Stimulated activated naive B cell treated with anti-CD40 and anti-IgM and Interleukin-4, amounts not matched to agents 10 μg/mL and 1 μg/mL and 100 μg/mL, for 72 hours (primary cell): ENCODE results near the gene DCAF7.

Experiments
- ATAC-seq, 2 donors: fragments of 150-1000 bp; cut with Tn5 transposase; replicated peaks; 2 replicates each; pipeline ENCODE4 v1.10.0; 2021; ENCODE audit warnings: moderate library complexity in 1 of 2
- DNase-seq: peaks from one replicate; pipeline ENCODE4 v3.0.0; 2021
- H3K27ac Mint-ChIP-seq: one replicate; pipeline ENCODE4 v1.8.0; 2022; ENCODE audit warnings: mild to moderate bottlenecking, mixed read lengths
- H3K27me3 Mint-ChIP-seq, 2 donors: one replicate each; pipeline ENCODE4 v1.8.0; 2022; ENCODE audit warnings: mixed read lengths in 2 of 2
- H3K36me3 Mint-ChIP-seq, 2 donors: one replicate each; pipeline ENCODE4 v1.8.0; 2022; ENCODE audit warnings: mixed read lengths in 2 of 2, mild to moderate bottlenecking in 1 of 2
- H3K4me1 Mint-ChIP-seq, 2 donors: one replicate each; pipeline ENCODE4 v1.8.0; 2022; ENCODE audit warnings: mixed read lengths in 2 of 2, mild to moderate bottlenecking in 1 of 2
- H3K4me3 Mint-ChIP-seq, 2 donors: one replicate each; pipeline ENCODE4 v1.8.0; 2022; ENCODE audit warnings: mild to moderate bottlenecking in 2 of 2, mixed read lengths in 2 of 2, moderate library complexity in 1 of 2
- H3K9me3 Mint-ChIP-seq, 2 donors: one replicate each; pipeline ENCODE4 v1.8.0; 2022; ENCODE audit warnings: mixed read lengths in 2 of 2, mild to moderate bottlenecking in 1 of 2

The DCAF7 gene

DNA sequence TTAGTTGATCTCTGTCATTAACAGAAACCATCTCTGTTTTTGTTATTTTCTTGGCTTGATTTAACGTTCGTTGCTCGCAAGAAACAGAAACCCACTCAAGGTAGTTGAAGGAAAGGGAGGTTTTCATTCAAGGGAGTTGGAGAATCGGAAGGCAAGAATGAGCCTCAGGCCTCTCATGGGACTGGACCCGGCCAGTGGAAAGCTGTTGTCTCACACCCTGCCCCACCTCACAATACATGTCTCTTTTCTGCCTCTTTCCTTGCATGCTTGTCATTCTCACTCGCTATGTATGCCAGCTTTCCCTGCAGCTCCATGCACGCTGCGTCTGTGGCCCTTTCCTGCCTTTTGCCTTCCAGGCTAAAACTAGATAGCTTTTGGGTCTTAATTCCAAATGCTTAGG lies 18.3 kb downstream of the DCAF7 start:
- Mint-ChIP-seq H3K4me3 (no peak overlapping the region), H3K4me1 (peaks cover 26 to 50% of the 10 kb centered on the region in 2 donors), H3K27me3 (no peaks in the 10 kb centered on the region), H3K9me3 (no peaks in the 10 kb centered on the region), H3K36me3 (peaks cover 14 to 21% of the 10 kb centered on the region in 2 donors), H3K27ac (no peak overlapping the region)
- no peak for ATAC-seq
- DNase-seq: no peak

DNA sequence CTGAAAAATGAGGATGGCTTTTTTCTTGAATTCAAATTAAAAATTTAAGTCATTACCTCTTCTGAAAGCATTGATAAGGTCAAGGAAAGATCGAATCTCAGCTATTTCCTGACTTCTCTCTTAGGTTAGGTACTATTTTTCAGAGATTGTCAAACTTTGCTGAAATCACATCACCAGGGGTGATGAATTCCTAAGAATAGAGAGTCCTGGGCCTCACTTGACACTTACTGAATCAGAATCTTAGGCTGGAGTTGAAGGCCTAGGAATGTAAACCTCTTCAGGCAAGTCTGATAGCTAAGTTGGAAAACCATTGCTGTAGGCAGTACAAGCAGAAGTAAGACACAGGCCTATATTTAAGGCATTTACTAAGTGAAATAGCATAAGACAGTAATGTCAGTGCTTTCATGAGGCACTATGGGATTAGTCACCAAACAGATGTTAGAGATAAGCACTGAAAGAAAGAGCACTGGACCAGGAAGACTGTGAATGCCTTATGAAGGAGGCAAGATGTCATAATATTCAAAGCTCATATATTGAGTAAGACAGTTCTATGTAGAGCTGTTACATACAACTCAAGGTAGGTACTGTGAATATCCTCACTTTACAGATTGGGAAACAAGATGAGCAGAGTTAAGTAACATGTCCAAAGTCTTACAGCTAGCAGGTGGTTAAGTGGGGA lies 21.5 kb downstream of the DCAF7 start:
- ATAC-seq: no peak
- H3K27ac Mint-ChIP-seq: no peak overlapping the region
- no peaks in the 10 kb centered on the region for H3K27me3 Mint-ChIP-seq
- H3K9me3 Mint-ChIP-seq: no peaks in the 10 kb centered on the region
- H3K4me1 Mint-ChIP-seq: peaks cover 26 to 52% of the 10 kb centered on the region in 2 donors
- peaks cover 15 to 17% of the 10 kb centered on the region in 2 donors for H3K36me3 Mint-ChIP-seq
- no peak for DNase-seq
- H3K4me3 Mint-ChIP-seq: no peak overlapping the region

DNA sequence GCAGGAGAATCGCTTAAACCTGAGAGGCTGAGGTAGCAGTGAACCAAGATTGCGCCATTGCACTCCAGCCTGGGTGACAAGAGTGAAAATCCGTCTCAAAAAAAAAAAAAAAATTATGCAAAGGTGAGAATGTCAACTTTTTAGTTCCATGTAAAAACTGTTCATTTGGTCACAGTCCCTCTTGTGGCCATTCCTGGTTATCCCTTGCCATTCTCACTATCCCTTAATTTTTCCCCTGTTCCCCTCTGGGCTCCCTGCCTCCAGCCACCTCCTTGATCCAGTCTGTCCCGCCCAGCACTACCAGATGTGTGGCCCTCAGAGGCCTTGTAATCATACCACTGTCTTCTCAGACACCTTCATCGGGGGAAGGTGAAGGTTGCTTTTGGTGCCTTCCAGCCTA lies 23.4 kb downstream of the DCAF7 start:
- DNase-seq (no peak), ATAC-seq (no peak)
- no peaks in the 10 kb centered on the region for H3K27me3 Mint-ChIP-seq
- H3K4me1 Mint-ChIP-seq: peaks cover 19 to 44% of the 10 kb centered on the region in 2 donors
- H3K4me3 Mint-ChIP-seq: no peak overlapping the region
- H3K9me3 Mint-ChIP-seq: no peaks in the 10 kb centered on the region
- peak overlapping the region; percentile 70 for H3K27ac Mint-ChIP-seq
- peaks cover 11 to 15% of the 10 kb centered on the region in 2 donors for H3K36me3 Mint-ChIP-seq

DNA sequence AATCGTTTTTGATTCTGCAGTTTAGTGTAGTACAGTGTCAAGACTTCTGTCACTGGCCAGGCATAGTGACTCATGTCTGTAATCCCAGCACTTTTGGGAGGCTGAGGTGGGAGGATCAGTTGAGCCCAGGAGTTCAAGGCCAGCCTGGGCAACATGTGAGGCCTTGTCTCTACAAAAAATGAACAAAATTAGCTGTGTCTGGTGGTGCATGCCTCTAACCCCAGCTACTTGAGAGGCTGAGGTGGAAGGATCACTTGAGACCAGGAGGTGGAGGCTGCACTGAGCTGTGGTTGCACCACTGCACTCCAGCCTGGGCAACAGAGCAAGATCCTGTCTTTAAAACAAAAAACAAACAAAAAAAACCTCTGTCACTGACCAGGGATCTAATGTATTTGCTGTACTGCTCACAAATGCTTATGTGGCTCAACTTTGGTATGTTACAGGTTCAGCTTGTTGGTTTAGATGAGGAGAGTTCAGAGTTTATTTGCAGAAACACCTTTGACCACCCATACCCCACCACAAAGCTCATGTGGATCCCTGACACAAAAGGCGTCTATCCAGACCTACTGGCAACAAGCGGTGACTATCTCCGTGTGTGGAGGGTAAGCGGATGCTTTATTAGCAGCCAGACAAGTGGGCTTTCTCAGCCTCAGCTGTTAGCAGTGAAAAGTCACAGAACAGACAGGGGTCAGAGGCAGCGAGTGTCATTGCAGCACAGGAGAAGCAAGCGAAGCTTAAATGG lies 27.9 kb downstream of the DCAF7 start:
- Mint-ChIP-seq H3K9me3 (no peaks in the 10 kb centered on the region), H3K36me3 (peaks cover 17 to 29% of the 10 kb centered on the region in 2 donors), H3K27ac (no peak overlapping the region), H3K4me1 (peaks cover 7 to 17% of the 10 kb centered on the region in 2 donors), H3K27me3 (no peaks in the 10 kb centered on the region), H3K4me3 (no peak overlapping the region)
- DNase-seq (no peak), ATAC-seq (no peak)

DNA sequence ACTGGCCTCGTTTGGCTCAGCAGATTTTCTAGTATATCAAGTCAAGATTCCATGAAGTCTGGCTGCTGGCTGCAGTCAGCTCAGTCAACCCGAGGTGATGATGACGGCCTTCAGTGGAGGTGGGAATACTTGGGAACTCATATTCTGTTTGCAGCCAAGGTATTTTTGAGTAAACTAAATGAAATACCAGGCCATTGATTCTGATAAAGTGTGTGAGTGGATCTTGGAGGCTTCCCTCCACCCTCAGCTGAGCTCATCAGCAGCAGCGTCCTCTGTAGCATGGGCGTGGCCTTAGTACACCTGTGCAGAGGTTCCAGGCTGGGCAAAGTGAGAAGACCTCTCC lies 28.5 kb downstream of the DCAF7 start:
- Mint-ChIP-seq H3K4me3 (no peak overlapping the region), H3K27ac (no peak overlapping the region), H3K36me3 (peaks cover 20 to 34% of the 10 kb centered on the region in 2 donors)

DNA sequence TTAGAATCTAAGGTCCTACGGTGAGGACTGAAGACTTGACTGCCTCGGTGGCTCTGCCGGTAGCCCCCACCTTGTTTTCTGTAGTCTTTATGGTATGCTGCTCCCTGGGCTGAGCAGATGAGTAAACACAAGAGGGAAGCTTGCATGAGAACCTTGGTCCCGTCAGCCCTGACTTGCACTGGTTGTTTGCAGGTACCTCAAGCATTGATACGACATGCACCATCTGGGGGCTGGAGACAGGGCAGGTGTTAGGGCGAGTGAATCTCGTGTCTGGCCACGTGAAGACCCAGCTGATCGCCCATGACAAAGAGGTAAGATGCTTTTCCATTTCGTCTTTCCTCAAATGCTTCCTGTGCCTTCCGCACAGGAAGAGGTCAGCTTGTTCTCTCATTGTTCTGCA lies 29.4 kb downstream of the DCAF7 start:
- Mint-ChIP-seq H3K36me3 (peaks cover 18 to 30% of the 10 kb centered on the region in 2 donors), H3K9me3 (no peaks in the 10 kb centered on the region), H3K27ac (no peak overlapping the region), H3K27me3 (no peaks in the 10 kb centered on the region), H3K4me3 (no peak overlapping the region), H3K4me1 (peaks cover 1 to 8% of the 10 kb centered on the region in 2 donors)
- ATAC-seq: no peak
- DNase-seq: no peak

More for the DNA sequence above, 28.5 kb downstream of the DCAF7 start:
- H3K9me3 Mint-ChIP-seq: no peaks in the 10 kb centered on the region
- no peak for ATAC-seq
- peaks cover 6 to 14% of the 10 kb centered on the region in 2 donors for H3K4me1 Mint-ChIP-seq
- no peak for DNase-seq
- no peaks in the 10 kb centered on the region for H3K27me3 Mint-ChIP-seq

DNA sequence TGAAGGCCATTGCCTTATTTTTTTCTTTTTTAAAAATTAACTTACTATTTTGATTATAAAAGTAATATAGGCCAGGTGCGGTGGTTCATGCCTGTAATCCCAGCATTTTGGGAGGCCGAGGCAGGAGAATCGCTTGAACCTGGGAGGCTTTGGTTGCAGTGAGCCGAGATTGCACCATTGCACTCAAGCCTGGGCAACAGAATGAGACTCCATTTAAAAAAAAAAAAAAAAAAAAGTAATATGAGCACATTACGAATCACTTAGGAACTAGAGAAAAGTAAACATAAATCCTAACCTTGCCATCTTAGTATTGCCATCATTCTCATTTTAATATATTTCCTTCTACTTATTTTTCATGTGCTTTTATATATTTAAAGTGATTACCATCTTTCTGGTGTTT lies 37.5 kb downstream of the DCAF7 start:
- Mint-ChIP-seq H3K36me3 (peaks cover 35 to 65% of the 10 kb centered on the region in 2 donors), H3K27ac (no peak overlapping the region), H3K4me3 (no peak overlapping the region), H3K27me3 (no peaks in the 10 kb centered on the region), H3K4me1 (peaks cover 6% of the 10 kb centered on the region in 2 donors), H3K9me3 (no peaks in the 10 kb centered on the region)
- no peak for DNase-seq
- no peak for ATAC-seq

DNA sequence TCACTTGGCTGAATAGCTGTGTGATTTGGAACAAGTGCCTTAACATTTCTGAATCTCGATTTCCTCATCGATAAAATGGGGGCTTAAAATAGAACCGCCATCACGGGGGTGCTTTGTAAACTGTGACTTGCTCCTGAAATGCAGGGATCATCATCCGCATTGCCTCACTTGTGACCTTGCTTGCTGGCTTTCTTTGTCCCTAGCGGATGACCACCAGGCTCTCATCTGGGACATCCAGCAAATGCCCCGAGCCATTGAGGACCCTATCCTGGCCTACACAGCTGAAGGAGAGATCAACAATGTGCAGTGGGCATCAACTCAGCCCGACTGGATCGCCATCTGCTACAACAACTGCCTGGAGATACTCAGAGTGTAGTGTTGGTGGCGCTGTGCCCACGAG lies 38.5 kb downstream of the DCAF7 start:
- no peaks in the 10 kb centered on the region for H3K9me3 Mint-ChIP-seq
- H3K36me3 Mint-ChIP-seq: peaks cover 27 to 55% of the 10 kb centered on the region in 2 donors
- DNase-seq: no peak
- H3K4me1 Mint-ChIP-seq: peaks cover 6% of the 10 kb centered on the region in 2 donors
- H3K27ac Mint-ChIP-seq: no peak overlapping the region
- no peak overlapping the region for H3K4me3 Mint-ChIP-seq
- no peak for ATAC-seq
- no peaks in the 10 kb centered on the region for H3K27me3 Mint-ChIP-seq

DNA sequence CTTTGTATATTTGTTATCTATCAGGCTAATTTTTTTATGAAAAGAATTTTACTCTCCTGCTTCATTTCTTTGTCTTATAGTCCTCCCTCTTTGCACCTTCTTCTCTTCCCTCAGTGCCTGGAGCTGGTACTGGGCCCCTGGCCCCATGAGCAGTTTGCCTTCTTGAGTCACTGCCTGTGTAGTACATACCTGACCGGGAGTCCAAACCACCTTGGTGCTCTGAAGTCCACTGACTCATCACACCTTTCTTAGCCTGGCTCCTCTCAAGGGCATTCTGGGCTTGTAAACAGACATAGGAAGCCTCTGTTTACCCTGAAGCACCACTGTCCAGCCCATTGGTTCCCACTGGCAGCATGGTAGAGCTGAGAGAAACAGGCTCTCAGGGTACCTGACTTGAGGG lies 39.4 kb downstream of the DCAF7 start:
- H3K9me3 Mint-ChIP-seq: no peaks in the 10 kb centered on the region
- ATAC-seq: no peak
- H3K4me1 Mint-ChIP-seq: peaks cover 6% of the 10 kb centered on the region in 2 donors
- H3K4me3 Mint-ChIP-seq: no peak overlapping the region
- H3K27ac Mint-ChIP-seq: no peak overlapping the region
- no peaks in the 10 kb centered on the region for H3K27me3 Mint-ChIP-seq
- H3K36me3 Mint-ChIP-seq: peaks cover 27 to 57% of the 10 kb centered on the region in 2 donors
- DNase-seq: no peak

DNA sequence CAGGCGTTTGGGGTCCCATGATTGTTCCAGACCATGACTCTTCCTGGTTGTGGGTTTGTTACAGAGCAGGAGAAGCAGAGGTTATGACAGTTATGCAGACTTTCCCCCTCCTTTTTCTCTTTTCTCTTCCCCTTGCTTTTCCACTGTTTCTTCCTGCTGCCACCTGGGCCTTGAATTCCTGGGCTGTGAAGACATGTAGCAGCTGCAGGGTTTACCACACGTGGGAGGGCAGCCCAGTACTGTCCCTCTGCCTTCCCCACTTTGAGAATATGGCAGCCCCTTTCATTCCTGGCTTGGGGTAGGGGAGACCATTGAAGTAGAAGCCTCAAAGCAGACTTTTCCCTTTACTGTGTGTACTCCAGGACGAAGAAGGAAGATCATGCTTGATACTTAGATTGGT lies 42.5 kb downstream of the DCAF7 start:
- Mint-ChIP-seq H3K27ac (no peak overlapping the region), H3K27me3 (no peaks in the 10 kb centered on the region), H3K36me3 (peaks cover 28 to 48% of the 10 kb centered on the region in 2 donors), H3K4me3 (no peak overlapping the region), H3K4me1 (peaks cover 4 to 6% of the 10 kb centered on the region in 2 donors), H3K9me3 (no peaks in the 10 kb centered on the region)
- ATAC-seq (no peak), DNase-seq (no peak)

DNA sequence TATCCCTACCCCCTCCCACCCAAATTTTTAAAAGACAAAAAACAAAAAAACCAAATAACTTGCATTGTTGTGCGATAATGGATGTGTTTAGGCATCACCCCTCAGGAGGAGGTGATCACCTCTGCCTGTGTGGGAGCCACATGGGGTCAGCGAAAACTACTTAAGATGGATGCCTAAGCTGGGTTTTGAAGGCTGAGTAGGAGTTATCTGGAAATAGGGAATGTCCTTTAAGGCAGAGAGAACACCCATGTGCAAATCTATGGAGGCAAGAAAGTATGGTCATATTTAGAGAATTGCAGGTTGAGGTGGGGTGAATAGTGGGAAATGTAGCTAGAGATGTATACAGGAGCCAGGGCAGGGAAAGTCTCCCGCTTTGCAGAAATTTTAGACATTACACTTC lies 44.9 kb downstream of the DCAF7 start:
- no peak overlapping the region for H3K4me3 Mint-ChIP-seq
- DNase-seq: no peak
- no peaks in the 10 kb centered on the region for H3K9me3 Mint-ChIP-seq
- no peak for ATAC-seq
- H3K4me1 Mint-ChIP-seq: peaks cover 7 to 10% of the 10 kb centered on the region in 2 donors
- H3K36me3 Mint-ChIP-seq: peaks cover 20 to 28% of the 10 kb centered on the region in 2 donors
- H3K27ac Mint-ChIP-seq: no peak overlapping the region
- no peaks in the 10 kb centered on the region for H3K27me3 Mint-ChIP-seq

DNA sequence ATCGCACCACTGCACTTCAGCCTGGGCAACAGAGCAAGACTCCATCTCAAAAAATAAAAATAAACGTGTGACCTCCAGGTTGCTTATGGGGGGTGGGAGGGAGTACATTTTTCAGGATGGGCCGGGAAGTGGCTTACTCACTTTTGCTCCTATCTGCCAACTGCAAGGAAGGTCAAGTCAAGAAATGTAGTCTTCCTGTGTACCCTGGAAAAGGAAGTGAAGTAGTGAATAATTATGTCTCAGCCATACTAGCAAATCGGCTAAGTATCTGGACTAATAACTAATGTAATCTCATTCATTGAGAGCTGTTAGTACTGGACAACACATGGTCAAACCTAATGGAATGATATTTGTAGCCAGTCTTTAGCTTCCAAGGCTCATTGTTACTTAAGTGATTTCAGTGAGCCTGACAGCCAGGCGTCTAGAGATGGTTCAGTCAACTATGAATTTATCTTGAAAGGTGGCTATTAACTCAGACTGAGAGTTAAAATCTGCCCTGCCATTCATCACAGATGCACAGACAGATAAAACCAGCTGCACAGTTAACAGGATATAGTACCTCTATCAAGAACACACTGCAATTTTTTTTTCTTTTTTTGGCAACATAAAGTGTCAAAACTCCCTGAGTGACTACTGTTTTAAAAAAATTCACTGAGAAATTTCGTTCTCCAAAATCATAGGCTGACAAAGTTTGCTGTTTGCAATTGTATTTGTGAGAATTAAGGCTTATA lies 46.7 kb downstream of the DCAF7 start:
- Mint-ChIP-seq H3K9me3 (no peaks in the 10 kb centered on the region), H3K36me3 (peaks cover 6 to 10% of the 10 kb centered on the region in 2 donors), H3K4me3 (no peak overlapping the region), H3K4me1 (peaks cover 8 to 18% of the 10 kb centered on the region in 2 donors), H3K27me3 (no peaks in the 10 kb centered on the region), H3K27ac (no peak overlapping the region)
- DNase-seq (no peak), ATAC-seq (no peak)

DNA sequence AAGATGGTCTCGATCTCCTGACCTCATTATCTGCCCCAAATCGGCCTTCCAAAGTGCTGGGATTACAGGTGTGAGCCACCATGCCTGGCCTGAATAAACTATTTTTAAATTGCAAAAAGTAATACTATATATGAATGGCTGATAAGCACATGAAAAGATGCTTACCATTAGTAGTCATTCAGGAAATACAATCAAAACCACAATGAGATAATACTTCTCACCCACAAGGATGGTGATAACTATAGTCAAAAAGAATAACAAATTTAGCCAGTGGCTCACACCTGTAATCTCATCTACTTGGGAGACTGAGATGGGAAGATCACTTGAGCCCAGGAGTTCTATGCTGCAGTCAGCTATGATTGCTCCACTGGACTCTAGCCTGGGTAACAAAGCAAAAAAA lies 48.0 kb downstream of the DCAF7 start:
- Mint-ChIP-seq H3K27ac (no peak overlapping the region), H3K4me3 (no peak overlapping the region), H3K4me1 (peaks cover 8 to 18% of the 10 kb centered on the region in 2 donors), H3K27me3 (no peaks in the 10 kb centered on the region), H3K9me3 (no peaks in the 10 kb centered on the region), H3K36me3 (peaks cover 6 to 10% of the 10 kb centered on the region in 2 donors)
- DNase-seq: no peak
- ATAC-seq: no peak

DNA sequence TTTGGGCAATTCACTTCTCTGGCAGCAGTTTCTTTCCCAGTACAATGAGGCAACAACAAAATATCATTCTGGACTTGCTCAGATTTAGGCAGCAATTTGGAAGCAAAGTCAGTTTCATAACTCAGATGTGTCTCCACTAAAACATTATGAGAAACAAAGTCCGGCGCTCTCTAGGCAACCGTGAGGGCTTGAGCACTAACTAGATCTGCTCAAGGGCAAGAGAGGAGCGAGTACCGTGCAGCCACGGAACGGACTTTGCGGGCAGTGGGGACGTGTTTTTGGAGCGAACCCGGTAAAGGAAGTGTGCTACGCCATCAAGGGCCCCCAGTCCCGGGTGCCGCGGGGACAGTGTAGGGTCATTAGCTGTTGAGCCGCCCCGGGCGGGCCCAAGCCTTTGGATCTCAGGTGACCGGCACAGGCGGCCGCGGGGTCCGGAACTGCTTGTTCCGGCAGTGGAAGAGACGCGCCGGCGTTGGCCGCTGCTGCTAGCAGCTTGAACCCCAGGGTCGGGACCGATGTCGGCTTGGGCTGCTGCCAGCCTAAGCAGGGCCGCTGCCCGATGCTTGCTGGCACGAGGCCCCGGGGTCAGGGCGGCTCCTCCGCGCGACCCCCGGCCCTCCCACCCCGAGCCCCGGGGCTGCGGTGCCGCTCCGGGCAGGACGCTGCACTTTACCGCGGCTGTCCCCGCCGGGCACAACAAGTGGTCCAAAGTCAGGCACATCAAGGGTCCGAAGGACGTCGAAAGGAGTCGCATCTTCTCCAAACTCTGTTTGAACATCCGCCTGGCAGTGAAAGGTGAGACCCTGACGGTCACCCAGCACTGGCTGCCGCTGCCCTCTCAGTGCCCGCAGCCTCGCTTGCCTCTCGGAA lies 50.5 kb downstream of the DCAF7 start, which contains the start of gene TACO1:
TACO1 (plus strand) TSS at position 327 of the 870 bp plus-strand sequence; CDS start at position 516, 189 bp downstream.
- Mint-ChIP-seq H3K4me3 (peak within 1 kb of the TSS; percentile 92 to 95), H3K27ac (peak within 1 kb of the TSS; percentile 95), H3K9me3 (no peaks in the 10 kb centered on the region), H3K36me3 (peaks cover 12% of the 10 kb centered on the region in 2 donors), H3K27me3 (no peaks in the 10 kb centered on the region), H3K4me1 (peaks cover 8 to 18% of the 10 kb centered on the region in 2 donors)
- peak; percentile 98 for ATAC-seq
- peak; percentile 75 for DNase-seq
